Parathyroid adenoma (tissue), 2 donors: ENCODE data around the gene CDH13.

Source experiments
- H2AFZ ChIP-seq: fragments of 300-600 bp; sonication (generic); one replicate; pipeline ENCODE4 v1.7.0; 2017; ENCODE audit warnings: antibody characterized with exemption, mild to moderate bottlenecking
- H3K27ac ChIP-seq: fragments of 300-600 bp; sonication (generic); one replicate; pipeline ENCODE4 v1.7.0; 2017
- H3K27me3 ChIP-seq: fragments of 300-600 bp; sonication (generic); one replicate; pipeline ENCODE4 v1.7.0; 2017; ENCODE audit warnings: low read length; ENCODE audit not compliant: control insufficient read depth, insufficient read depth
- H3K36me3 ChIP-seq: fragments of 300-600 bp; sonication (generic); one replicate; pipeline ENCODE4 v1.7.0; 2017; ENCODE audit warnings: low read length; ENCODE audit not compliant: control insufficient read depth, insufficient read depth
- H3K4me1 ChIP-seq: fragments of 300-600 bp; sonication (generic); one replicate; pipeline ENCODE4 v1.7.0; 2017; ENCODE audit warnings: control low read depth
- H3K4me2 ChIP-seq: fragments of 300-600 bp; sonication (generic); one replicate; pipeline ENCODE4 v1.7.0; 2017; ENCODE audit warnings: low read length
- H3K4me3 ChIP-seq: fragments of 300-600 bp; sonication (generic); one replicate; pipeline ENCODE4 v1.7.0; 2017; ENCODE audit warnings: low read depth, low read length
- H3K79me2 ChIP-seq: fragments of 300-600 bp; sonication (generic); one replicate; pipeline ENCODE4 v1.7.0; 2017; ENCODE audit warnings: control low read depth
- H3K9ac ChIP-seq: fragments of 300-600 bp; sonication (generic); one replicate; pipeline ENCODE4 v1.7.0; 2017; ENCODE audit warnings: mild to moderate bottlenecking
- H3K9me3 ChIP-seq: fragments of 300-600 bp; sonication (generic); one replicate; pipeline ENCODE4 v1.7.0; 2017; ENCODE audit warnings: low read length; ENCODE audit not compliant: control insufficient read depth
- CTCF ChIP-seq: fragments of 300-600 bp; sonication (generic); IDR thresholded peaks from one replicate; pipeline ENCODE4 v1.7.0; 2017; ENCODE audit warnings: antibody characterized with exemption, mild to moderate bottlenecking
- donor health status: primary hyperparathyroidism.

Gene CDH13

GRCh38 chr16:83302853-83303252 lies 676.1 kb downstream of the CDH13 start:
- Histone ChIP-seq H3K4me2 (no peak overlapping the region), H3K79me2 (no peaks in the 10 kb centered on the region), H3K36me3 (no peaks in the 10 kb centered on the region), H2AFZ (no peak overlapping the region), H3K4me1 (no peaks in the 10 kb centered on the region), H3K9ac (no peak overlapping the region), H3K27me3 (no peaks in the 10 kb centered on the region), H3K4me3 (no peak overlapping the region), H3K27ac (no peak overlapping the region), H3K9me3 (no peaks in the 10 kb centered on the region)
- no peak for TF ChIP-seq CTCF

GRCh38 chr16:83305092-83305491 lies 678.3 kb downstream of the CDH13 start:
- H3K27ac ChIP-seq = no peak overlapping the region
- no peak overlapping the region for H3K9ac ChIP-seq
- H3K27me3 ChIP-seq = no peaks in the 10 kb centered on the region
- TF ChIP-seq CTCF = no peak
- no peak overlapping the region for H2AFZ ChIP-seq
- no peaks in the 10 kb centered on the region for H3K4me1 ChIP-seq
- H3K9me3 ChIP-seq = no peaks in the 10 kb centered on the region
- H3K4me3 ChIP-seq = no peak overlapping the region
- H3K4me2 ChIP-seq = no peak overlapping the region
- H3K79me2 ChIP-seq = no peaks in the 10 kb centered on the region
- no peaks in the 10 kb centered on the region for H3K36me3 ChIP-seq

GRCh38 chr16:83306961-83307593 lies 680.3 kb downstream of the CDH13 start:
- H3K79me2 ChIP-seq = no peaks in the 10 kb centered on the region
- no peak for TF ChIP-seq CTCF
- H3K9me3 ChIP-seq = no peaks in the 10 kb centered on the region
- no peaks in the 10 kb centered on the region for H3K4me1 ChIP-seq
- H3K27ac ChIP-seq = no peak overlapping the region
- H3K4me3 ChIP-seq = no peak overlapping the region
- H3K9ac ChIP-seq = no peak overlapping the region
- H3K36me3 ChIP-seq = no peaks in the 10 kb centered on the region
- H3K4me2 ChIP-seq = no peak overlapping the region
- no peaks in the 10 kb centered on the region for H3K27me3 ChIP-seq
- no peak overlapping the region for H2AFZ ChIP-seq

GRCh38 chr16:83307594-83307992 lies 680.8 kb downstream of the CDH13 start:
- H3K27ac ChIP-seq = no peak overlapping the region
- H3K79me2 ChIP-seq = no peaks in the 10 kb centered on the region
- no peaks in the 10 kb centered on the region for H3K36me3 ChIP-seq
- no peaks in the 10 kb centered on the region for H3K4me1 ChIP-seq
- TF ChIP-seq CTCF = no peak
- no peak overlapping the region for H3K4me3 ChIP-seq
- H3K9me3 ChIP-seq = no peaks in the 10 kb centered on the region
- no peaks in the 10 kb centered on the region for H3K27me3 ChIP-seq
- no peak overlapping the region for H3K9ac ChIP-seq
- no peak overlapping the region for H3K4me2 ChIP-seq
- H2AFZ ChIP-seq = no peak overlapping the region

GRCh38 chr16:83308414-83308813 lies 681.6 kb downstream of the CDH13 start:
- Histone ChIP-seq H3K36me3 (no peaks in the 10 kb centered on the region), H3K4me3 (no peak overlapping the region), H3K27me3 (no peaks in the 10 kb centered on the region), H3K9ac (no peak overlapping the region), H3K4me1 (no peaks in the 10 kb centered on the region), H3K4me2 (no peak overlapping the region), H3K27ac (no peak overlapping the region), H3K9me3 (no peaks in the 10 kb centered on the region), H3K79me2 (no peaks in the 10 kb centered on the region), H2AFZ (no peak overlapping the region)
- TF ChIP-seq CTCF = no peak
